ENCODE data around the gene ZBED5.
"Not testable (repeated sequence)": the region's sequence is repeated elsewhere in the genome, so short reads cannot be mapped to it uniquely, and the experiment has no call there.

GRCh38 chr11:10822491-10822890 is 35.4 kb downstream of the ZBED5 start:
- TF ChIP-seq CTCF (IDR thresholded peaks at IDR 0.05; ENCODE audit: low read depth, low read length, missing input control); REST (IDR thresholded peaks at IDR 0.05): not testable (repeated sequence)
- TF ChIP-seq, protein P1, sequence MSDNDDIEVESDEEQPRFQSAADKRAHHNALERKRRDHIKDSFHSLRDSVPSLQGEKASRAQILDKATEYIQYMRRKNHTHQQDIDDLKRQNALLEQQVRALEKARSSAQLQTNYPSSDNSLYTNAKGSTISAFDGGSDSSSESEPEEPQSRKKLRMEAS (IDR thresholded peaks at IDR 0.05), result not testable (repeated sequence)
